Spleen (tissue), 11 donors: ENCODE measurements around the gene DHX15. TPM values are rescaled to one million over a fixed set of nuclear protein-coding genes. Genes with fewer than 3 reads are reported as not detected.
"Not testable (repeated sequence)": the region's sequence is repeated elsewhere in the genome, so short reads cannot be mapped to it uniquely, and the experiment has no call there.

Source experiments
- DNase-seq: peaks from one replicate; pipeline ENCODE4 v3.0.0-alpha.2; 2020
- H3K27ac ChIP-seq, 8 donors: fragments of 200-600 bp; sonication (generic) in 7 of 8; 1 replicate in 4 of 8; 2 replicates in 4 of 8; pipeline versions ENCODE4 v1.5.0 to v1.8.0; 2016 to 2021; ENCODE audit warnings: inconsistent platforms in 4 of 8, mild to moderate bottlenecking in 4 of 8, moderate library complexity in 1 of 8
- H3K27me3 ChIP-seq, 7 donors: fragments of 200-600 bp; sonication (generic) in 6 of 7; replicated peaks in 1 of 7; 1 replicate in 4 of 7; 2 replicates in 3 of 7; pipeline versions ENCODE4 v1.5.0 to v1.8.0; 2016 to 2021; ENCODE audit warnings: inconsistent platforms in 3 of 7, mild to moderate bottlenecking in 1 of 7
- H3K36me3 ChIP-seq, 6 donors: fragments of 200-600 bp; sonication (generic) in 5 of 6; 1 replicate in 4 of 6; 2 replicates in 2 of 6; pipeline versions ENCODE4 v1.5.0 to v1.8.0; 2016 to 2021; ENCODE audit warnings: inconsistent platforms in 2 of 6
- H3K4me1 ChIP-seq, 6 donors: fragments of 200-600 bp; sonication (generic) in 5 of 6; 1 replicate in 3 of 6; 2 replicates in 3 of 6; pipeline versions ENCODE4 v1.5.0 to v1.8.0; 2016 to 2021; ENCODE audit warnings: inconsistent platforms in 3 of 6
- H3K4me3 ChIP-seq, 8 donors: fragments of 200-600 bp; sonication (generic) in 7 of 8; 1 replicate in 4 of 8; 2 replicates in 4 of 8; pipeline versions ENCODE4 v1.5.0 to v1.8.0; 2016 to 2021; ENCODE audit warnings: inconsistent platforms in 4 of 8, mild to moderate bottlenecking in 4 of 8, moderate library complexity in 2 of 8
- H3K9me3 ChIP-seq, 8 donors: fragments of 200-600 bp; sonication (generic) in 7 of 8; 1 replicate in 4 of 8; 2 replicates in 4 of 8; pipeline versions ENCODE4 v1.5.0 to v1.8.0; 2016 to 2021; ENCODE audit warnings: inconsistent platforms in 4 of 8
- POLR2A ChIP-seq, 3 donors: fragments of 450-650 bp; IDR thresholded peaks; one replicate each; pipeline ENCODE4 v1.5.1; 2017; ENCODE audit warnings: antibody characterized with exemption in 3 of 3, mild to moderate bottlenecking in 1 of 3
- POLR2AphosphoS5 ChIP-seq, 3 donors: sonication (generic); formaldehyde crosslinking; IDR thresholded peaks; one replicate each; pipeline ENCODE4 v1.5.1; 2017; ENCODE audit warnings: antibody characterized with exemption in 3 of 3
- WGBS, 5 donors: extraction: QIAGEN DNeasy Blood & Tissue Kit in 3 of 5; methylation state at CpG; one replicate each; pipeline versions ENCODE4 v1.1.5 to v1.1.7; 2013 to 2018; 5-methylcytosine and 5-hydroxymethylcytosine counted together
- intact Hi-C: fragments of 100-400 bp; cut with DNase I; formaldehyde crosslinking; loops from one replicate; pipeline ENCODE4 v1.15.0; 2023; ENCODE audit warnings: low total_unique reads
- polyA plus RNA-seq, 3 donors: library from polyadenylated mRNA; stranded (reverse); fragments of 200-250 nt; gene quantifications; one replicate each; pipeline ENCODE4 v1.2.1, GENCODE V29; 2013
- total RNA-seq, 7 donors: library from RNA; depleted of rRNA in 3 of 7; stranded (reverse); fragments of >200 nt in 3 of 7; fragmentation: NEBNext Ultra II Directional in 4 of 7; extraction: Animal tissue kit (Norgen Biotek cat#: 25700) in 4 of 7; gene quantifications; one replicate each; pipeline versions ENCODE4 v1.1.0 to v1.2.1, GENCODE V29; 2016 to 2021
- TF ChIP-seq, protein P1 (sequence below), 11 experiments: fragments of 200-600 bp in 7 of 11; fragments of 450-650 bp in 4 of 11; sonication (generic) in 4 of 11; IDR thresholded peaks in 8 of 11; conservative IDR thresholded peaks in 3 of 11; 1 replicate in 7 of 11; 2 replicates in 4 of 11; pipeline versions ENCODE4 v1.4.0 to v1.8.0; 2016 to 2021; ENCODE audit warnings: antibody characterized with exemption in 11 of 11, inconsistent platforms in 4 of 11, mild to moderate bottlenecking in 1 of 11
- donor health status: healthy with polysubstance abuse.
- donor health status: DM: no; HTN: no; CAD: no; lungs with moderate emphysema.
- donor health status: DM: no; HTN: no; CAD: no.
- donor health status: Bipolar disorder and iron deficiency.
- donor health status: healthy.
- donor health status: DM: no; HTN: no; CAD: no.
- donor health status: DM: yes; HTN: yes; CAD: no.

DHX15 gene
- total and polyA plus RNA-seq, 10 donors, result 47.5 to 180 (median 119) TPM

DNA sequence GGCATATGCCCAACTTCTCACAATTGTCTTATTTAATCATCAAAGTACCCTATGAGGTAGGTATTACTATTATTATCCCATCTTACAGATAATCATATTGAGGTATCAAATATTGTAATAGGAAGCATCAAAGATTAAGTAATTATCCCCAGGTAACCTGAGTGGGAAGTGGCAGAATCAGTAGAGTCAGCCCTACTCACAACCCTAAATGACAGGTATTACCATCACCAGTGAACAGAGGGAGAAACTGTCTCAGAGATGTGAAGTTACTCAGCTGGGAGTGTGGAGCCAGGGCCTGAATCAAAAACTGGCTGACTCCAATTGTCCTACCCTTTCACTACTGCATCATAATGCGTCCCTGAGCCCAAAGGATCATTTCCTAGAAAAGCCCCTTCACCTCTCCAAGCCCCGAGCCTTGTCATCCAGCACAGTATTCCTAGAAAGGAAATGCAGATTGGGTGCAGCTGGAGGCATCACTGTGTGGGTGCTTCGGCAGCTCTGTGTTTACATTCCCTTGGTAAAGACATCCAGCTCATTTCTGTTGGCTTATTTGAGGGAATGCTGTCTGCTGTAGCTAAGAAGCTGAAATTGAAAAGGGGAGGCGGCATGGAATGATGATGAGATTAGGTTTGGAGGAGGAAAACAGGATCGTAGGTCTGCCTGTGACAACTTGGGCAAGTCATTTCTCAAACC is 72.8 kb downstream of the DHX15 start:
- intact Hi-C loops, result no loop called here
- TF ChIP-seq POLR2A (IDR thresholded peaks at IDR 0.05) (no peak), POLR2AphosphoS5 (IDR thresholded peaks at IDR 0.05) (no peak)
- TF ChIP-seq, protein P1, sequence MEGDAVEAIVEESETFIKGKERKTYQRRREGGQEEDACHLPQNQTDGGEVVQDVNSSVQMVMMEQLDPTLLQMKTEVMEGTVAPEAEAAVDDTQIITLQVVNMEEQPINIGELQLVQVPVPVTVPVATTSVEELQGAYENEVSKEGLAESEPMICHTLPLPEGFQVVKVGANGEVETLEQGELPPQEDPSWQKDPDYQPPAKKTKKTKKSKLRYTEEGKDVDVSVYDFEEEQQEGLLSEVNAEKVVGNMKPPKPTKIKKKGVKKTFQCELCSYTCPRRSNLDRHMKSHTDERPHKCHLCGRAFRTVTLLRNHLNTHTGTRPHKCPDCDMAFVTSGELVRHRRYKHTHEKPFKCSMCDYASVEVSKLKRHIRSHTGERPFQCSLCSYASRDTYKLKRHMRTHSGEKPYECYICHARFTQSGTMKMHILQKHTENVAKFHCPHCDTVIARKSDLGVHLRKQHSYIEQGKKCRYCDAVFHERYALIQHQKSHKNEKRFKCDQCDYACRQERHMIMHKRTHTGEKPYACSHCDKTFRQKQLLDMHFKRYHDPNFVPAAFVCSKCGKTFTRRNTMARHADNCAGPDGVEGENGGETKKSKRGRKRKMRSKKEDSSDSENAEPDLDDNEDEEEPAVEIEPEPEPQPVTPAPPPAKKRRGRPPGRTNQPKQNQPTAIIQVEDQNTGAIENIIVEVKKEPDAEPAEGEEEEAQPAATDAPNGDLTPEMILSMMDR (IDR thresholded peaks at IDR 0.05 in 8 of 11, conservative IDR thresholded peaks at IDR 0.05 in 3 of 11), result no peak
- no peak overlapping the region for H3K4me3 ChIP-seq
- H3K9me3 ChIP-seq, result no peaks in the 10 kb centered on the region
- no peaks in the 10 kb centered on the region for H3K4me1 ChIP-seq
- H3K27ac ChIP-seq, result no peak overlapping the region
- peaks cover 0 to 19% (median 0%) of the 10 kb centered on the region in 6 donors for H3K36me3 ChIP-seq
- no peaks in the 10 kb centered on the region for H3K27me3 ChIP-seq
- DNase-seq, result no peak
- 86 to 89% (median 88%) methylated on average over 5 of the region's 5 CpGs for WGBS, 5 donors

DNA sequence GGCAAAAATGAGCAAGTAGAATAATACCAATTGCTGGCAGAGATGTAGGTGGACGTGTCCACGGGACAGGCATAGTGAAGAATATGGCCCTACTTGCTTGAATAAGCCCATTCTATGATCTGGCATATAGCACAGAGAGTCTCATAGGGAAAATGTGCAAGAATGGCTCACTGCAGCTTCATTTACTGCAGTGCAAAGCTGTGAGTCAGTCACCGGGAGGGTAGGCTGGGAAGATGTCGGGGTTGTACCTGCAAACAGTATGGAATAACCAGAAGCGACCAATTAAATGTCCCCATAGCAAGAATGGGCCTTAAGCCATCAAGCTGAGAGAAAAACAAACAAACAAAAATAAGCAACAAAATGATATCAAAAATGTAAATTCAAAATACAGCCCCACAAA is 74.3 kb downstream of the DHX15 start:
- Histone ChIP-seq H3K27me3 (no peaks in the 10 kb centered on the region), H3K4me1 (no peaks in the 10 kb centered on the region), H3K36me3 (peaks cover 0 to 11% (median 0%) of the 10 kb centered on the region in 6 donors), H3K9me3 (no peaks in the 10 kb centered on the region), H3K4me3 (no peak overlapping the region), H3K27ac (no peak overlapping the region)
- 92 to 98% (median 97%) methylated on average over 5 of the region's 5 CpGs for WGBS, 5 donors
- no peak for DNase-seq
- TF ChIP-seq, protein P1 (IDR thresholded peaks at IDR 0.05 in 8 of 11, conservative IDR thresholded peaks at IDR 0.05 in 3 of 11), result no peak
- TF ChIP-seq POLR2AphosphoS5 (IDR thresholded peaks at IDR 0.05), result no peak
- no peak for TF ChIP-seq POLR2A (IDR thresholded peaks at IDR 0.05)
- intact Hi-C loops, result no loop called here

GRCh38 chr4:24508541-24508940 is 75.8 kb downstream of the DHX15 start:
- no peak for DNase-seq
- no peaks in the 10 kb centered on the region for H3K9me3 ChIP-seq
- no peaks in the 10 kb centered on the region for H3K27me3 ChIP-seq
- intact Hi-C loops, result no loop called here
- H3K36me3 ChIP-seq, result peaks cover 0 to under 1% (median 0%) of the 10 kb centered on the region in 6 donors
- TF ChIP-seq, protein P1 (IDR thresholded peaks at IDR 0.05 in 8 of 11, conservative IDR thresholded peaks at IDR 0.05 in 3 of 11), result no peak
- TF ChIP-seq POLR2AphosphoS5 (IDR thresholded peaks at IDR 0.05), result no peak
- no peak for TF ChIP-seq POLR2A (IDR thresholded peaks at IDR 0.05)
- no peaks in the 10 kb centered on the region for H3K4me1 ChIP-seq
- no peak overlapping the region for H3K4me3 ChIP-seq
- WGBS, 5 donors, result 89 to 98% (median 92%) methylated on average over 2 of the region's 2 CpGs
- no peak overlapping the region for H3K27ac ChIP-seq

DNA sequence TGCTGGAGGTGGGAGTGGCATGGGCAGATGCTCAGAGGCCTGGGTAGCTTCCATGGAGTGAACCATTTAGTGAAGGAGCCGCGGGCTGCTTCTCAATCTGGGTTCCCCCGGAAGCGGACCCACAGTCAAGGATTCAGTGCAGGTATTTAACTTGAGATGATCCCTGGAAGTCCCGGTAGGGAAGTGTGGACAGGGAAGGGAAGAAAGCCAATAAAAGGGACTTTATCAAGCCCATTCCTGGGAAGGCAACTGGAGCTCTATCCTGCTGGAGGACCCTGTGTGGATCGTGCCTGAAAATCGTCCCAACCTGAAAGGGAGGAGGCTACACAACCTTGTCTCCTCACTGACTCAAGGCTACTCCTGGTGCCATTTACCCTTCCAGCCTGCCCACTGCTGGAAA is 76.9 kb downstream of the DHX15 start:
- WGBS, 5 donors, result 87 to 97% (median 94%) methylated on average over 7 of the region's 7 CpGs
- no peak for DNase-seq
- H3K9me3 ChIP-seq, result no peaks in the 10 kb centered on the region
- H3K4me3 ChIP-seq, result no peak overlapping the region
- H3K27me3 ChIP-seq, result no peaks in the 10 kb centered on the region
- intact Hi-C loops, result no loop called here
- no peak for TF ChIP-seq POLR2AphosphoS5 (IDR thresholded peaks at IDR 0.05)
- TF ChIP-seq, protein P1 (IDR thresholded peaks at IDR 0.05 in 8 of 11, conservative IDR thresholded peaks at IDR 0.05 in 3 of 11), result no peak
- TF ChIP-seq POLR2A (IDR thresholded peaks at IDR 0.05), result no peak
- H3K4me1 ChIP-seq, result no peaks in the 10 kb centered on the region
- no peak overlapping the region for H3K27ac ChIP-seq
- no peaks in the 10 kb centered on the region for H3K36me3 ChIP-seq

DNA sequence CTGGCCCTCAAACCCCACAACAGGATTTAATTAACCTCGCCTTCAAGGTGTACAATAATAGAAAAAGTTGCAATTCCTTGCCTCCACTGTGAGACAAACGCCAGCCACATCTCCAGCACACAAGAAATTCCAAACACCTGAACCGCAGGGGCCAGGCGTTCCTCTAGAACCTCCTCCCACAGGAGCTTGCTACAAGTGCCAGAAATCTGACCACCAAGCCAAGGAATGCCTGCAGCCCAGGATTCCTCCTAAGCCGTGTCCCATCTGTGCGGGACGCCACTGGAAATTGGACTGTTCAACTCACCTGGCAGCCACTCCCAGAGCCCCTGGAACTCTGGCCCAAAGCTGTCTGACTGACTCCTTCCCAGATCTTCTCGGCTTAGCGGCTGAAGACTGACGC is 81.3 kb downstream of the DHX15 start:
- DNase-seq, H3K27ac ChIP-seq, H3K27me3 ChIP-seq, intact Hi-C loops, H3K36me3 ChIP-seq, H3K4me1 ChIP-seq, H3K9me3 ChIP-seq, H3K4me3 ChIP-seq: not testable (repeated sequence)
- WGBS, 5 donors, result 87 to 95% (median 91%) methylated on average over 10 of the region's 10 CpGs
